Pulmonary artery endothelial cell (primary cell): ENCODE data around the gene RNF223. TPM values are rescaled to one million over a fixed set of nuclear protein-coding genes. Genes with fewer than 3 reads are reported as not detected.
"Not testable (repeated sequence)": the region's sequence is repeated elsewhere in the genome, so short reads cannot be mapped to it uniquely, and the experiment has no call there.

Experiments
- DNase-seq: peaks from one replicate; pipeline ENCODE4 v3.0.0-alpha.2; 2011; ENCODE audit warnings: low read depth, low spot score
- total RNA-seq: library from RNA; depleted of rRNA; stranded (reverse); fragments of >200 nt; gene quantifications from 2 replicates; pipeline ENCODE4 v1.2.3, GENCODE V29; 2014

Gene RNF223
- total RNA-seq, 1 donor from 2014 or later = not detected

DNA sequence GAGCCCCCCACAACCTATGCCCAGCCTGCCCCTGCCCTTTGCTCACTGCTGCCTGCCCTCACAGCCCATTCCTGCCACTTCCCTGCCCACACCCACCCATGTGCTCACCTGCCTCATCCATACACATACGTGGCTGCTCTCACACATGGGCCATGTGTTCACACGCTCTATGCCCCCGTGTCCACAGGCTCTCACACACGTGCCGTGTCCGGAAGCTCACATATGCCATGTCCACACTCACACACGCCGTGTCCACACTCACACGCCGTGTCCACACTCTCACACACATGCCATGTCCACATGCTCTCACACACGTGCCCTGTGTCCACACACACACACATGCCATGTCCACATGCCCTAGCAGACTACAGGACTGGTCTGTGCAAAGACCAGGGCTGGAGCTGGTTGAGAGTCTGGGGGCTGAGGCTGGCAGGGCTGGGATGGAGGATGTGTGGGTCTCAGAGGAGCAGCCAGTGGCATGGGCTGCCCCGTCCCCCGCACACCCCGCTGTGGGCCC lies 583 bp upstream of the RNF223 start:
- no peak for DNase-seq

DNA sequence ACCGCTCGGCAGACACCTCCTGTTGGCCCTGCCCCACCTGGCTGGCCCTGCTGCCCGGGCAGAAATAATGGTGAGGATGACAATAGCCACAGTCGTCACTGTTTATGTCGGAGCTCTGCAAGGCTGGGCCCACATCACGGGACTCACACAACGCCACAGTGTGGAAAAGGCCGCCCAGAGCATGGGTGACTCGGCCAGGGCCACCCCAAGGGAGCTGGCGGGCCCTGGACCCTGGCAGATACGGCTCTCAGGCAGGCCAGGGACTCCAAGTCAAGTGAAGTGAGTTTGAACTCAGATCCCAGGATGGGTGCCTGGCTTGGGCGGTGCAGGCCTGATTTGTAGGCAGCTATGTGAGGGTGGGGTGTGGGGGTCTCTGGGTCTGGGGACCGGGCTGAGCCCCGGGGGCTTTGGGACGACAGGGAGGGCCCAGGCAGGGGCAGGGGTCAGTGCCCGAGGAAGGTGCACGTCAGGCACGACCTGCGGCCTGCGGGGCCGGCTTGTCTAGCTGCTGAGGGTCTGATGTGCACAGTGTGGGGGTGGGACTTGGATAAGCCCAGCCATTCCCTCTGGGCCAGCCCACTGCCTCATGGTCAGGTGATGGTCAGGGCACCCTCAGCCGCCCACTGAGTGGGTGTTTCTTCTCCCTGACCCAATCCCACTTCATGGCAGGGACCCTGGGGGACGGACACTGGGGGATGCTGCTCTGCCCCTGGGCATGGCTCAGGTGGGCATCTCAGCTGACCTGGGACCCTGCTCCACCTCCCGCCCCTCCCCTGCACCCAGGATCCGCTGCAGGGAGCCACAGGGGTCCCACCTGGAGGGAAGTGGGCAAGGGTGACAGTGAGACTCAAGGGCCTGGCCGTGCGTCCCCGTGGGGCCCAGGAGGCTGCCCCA lies 1.0 kb downstream of the RNF223 start:
- DNase-seq = no peak

DNA sequence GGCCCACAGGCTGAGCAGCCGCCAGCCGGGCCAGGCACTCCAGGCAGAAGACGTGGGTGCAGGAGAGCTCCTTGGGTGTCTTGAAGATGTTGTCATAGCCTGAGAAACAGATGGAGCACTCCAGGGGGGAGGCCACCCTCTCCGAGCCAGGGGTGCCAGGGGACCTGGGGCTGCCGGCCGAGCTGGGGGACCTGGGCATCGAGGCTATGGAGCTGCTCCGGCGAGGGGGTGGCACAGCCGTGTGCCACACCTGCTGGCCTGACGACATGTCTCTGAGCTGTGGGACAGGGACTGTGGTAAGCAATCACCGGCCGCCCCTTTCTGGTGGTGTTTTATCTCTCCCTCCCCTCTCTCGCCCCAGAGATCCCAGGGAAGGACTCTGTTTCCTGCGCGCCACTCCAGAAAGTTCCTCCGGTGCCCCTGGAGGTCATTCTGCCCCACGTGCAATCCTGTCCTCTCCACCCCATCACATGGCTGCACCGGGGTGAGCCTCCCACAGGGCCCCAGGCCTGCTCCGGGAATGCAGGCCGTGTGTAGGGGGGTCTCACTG lies 1.7 kb downstream of the RNF223 start:
- DNase-seq = no peak

DNA sequence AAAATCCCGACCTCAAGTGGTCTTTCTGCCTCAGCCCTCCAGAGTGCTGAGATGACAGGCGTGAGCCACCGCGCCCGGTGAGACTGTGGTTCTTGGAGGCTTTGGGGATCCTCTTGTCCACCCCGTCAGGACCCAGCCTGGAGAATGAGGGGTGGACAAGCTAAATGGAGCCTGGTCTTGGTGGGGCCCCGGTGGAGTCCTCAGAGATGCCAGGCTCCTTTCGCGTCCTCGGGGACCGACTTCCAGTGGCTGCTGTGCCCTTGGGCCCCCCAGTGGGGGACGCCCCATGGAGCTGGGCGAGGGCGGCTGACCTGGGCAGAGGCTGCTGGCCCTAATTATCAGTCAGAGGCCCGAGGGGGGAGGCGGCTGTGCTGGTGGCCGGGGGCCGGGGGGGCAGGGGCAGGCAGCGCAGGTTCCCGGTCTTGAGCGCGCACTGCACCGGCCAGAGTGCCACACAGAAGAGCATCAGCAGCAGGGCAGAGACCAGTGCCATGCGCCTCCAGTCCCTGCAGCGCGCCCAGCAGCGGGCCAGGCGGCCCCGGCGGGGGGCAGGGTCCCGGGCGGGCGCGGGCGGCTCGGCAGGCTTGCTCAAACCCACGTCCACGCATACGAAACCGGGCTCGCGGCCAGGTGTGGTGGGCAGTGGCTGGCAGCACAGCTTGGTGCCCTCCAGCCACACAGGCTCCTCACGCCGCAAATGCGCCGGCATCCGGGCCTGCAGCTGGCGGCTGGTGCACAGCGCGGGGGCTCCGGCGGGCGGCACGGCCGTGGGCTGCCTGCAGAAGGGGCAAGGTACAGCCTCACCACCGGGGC lies 2.4 kb downstream of the RNF223 start:
- no peak for DNase-seq

DNA sequence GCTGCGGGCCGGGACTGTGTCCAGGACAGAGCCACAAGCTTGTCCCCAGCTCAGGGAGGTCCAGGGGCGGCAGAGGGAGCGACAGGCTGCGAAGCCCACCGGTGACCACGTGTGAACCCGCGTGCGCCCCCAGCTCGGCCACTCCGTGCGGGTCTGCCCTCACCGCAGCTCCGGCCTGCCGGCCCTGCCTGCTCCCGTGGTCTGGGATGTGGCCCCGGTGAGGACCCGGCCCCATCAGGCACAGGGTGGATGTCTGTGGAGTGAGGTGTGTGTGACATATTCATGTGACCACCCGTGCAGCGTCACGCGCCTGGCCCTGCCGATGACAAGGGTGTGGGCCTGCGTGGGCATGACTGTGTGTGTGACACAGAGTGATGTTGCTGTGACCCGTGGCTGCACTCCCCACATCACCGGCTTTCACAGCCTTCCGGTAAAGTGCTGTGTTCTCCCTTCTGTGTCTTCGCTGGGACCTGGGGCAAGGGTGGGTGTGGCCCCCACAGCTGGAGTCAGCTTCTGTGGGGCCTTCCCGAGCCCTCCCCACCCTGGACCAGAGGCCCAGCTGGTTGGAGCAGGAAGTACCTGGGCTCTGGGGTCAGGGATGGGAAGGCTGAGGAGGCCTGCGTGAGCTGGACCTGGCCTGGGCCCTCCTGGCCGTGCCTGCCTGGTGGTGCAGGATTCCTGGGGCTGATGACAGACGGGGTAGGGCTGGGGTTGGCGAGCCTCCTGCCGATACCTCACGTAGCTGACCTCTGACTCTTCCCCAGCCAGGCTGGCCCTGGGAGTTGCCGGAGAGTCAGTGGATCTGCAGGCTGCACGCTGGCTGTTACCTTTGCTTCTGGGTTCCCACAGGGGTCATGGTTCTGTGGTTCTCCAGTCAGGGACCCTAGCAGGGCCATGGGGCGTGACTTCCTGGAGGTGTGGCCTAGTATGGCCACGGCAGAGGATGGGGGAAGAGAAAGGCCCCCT lies 4.1 kb downstream of the RNF223 start:
- no peak for DNase-seq

DNA sequence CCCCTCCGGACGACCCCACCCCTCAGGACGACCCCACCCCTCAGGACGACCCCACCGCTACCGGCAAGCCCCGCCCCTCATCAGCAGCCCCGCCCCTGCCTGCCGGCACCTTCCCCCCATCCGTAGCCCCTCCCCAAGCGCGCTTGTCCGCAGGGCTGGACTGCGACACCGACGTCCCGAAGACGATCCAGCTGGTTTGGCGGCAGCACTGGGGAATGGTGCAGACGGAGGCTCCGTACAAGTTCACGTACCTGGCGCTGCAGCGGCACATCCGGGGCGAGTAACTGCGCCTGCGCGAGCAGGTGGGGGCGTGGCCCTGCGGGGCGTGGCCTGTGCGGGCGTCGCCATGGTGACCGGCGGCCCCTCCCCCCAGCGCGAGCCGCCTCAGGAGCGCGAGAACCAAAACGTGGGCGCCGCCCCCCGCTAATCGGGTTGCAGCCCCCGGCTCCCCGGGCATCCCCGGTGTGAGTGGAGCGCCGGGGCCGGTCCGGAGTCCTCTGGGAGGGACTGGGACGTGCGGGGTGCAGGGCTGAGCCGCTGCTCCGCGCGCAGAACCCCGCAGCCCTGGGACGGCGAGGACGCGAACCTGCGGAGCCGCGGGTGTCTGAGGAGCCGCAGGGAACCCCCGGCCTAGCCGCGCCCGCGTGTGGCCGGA lies 4.9 kb downstream of the RNF223 start:
- no peak for DNase-seq

DNA sequence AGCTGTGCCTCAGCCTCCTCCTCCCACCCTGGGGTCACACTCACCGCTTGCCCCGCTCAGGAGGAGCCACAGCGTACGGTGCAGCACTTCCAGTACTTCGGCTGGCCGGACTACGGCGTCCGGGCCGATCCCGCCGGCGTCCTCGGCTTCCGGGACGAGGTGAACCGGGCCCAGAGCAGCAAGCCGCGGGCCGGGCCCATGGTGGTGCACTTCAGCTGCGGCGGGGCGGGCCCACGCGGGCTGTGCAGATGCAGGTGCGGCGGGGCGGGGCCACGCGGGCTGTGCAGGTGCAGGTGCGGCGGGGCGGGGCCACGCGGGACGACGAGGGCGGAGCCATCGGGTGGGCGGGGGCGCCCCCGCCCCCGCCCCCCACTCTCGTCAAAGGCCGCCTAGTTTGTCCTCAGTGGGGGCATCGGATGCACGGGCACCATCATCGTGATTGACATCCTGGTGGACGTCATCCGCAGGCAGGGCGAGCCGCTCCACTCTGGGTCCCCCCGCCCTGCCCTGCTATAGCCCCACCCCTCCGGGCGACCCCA lies 5.5 kb downstream of the RNF223 start:
- DNase-seq = no peak

DNA sequence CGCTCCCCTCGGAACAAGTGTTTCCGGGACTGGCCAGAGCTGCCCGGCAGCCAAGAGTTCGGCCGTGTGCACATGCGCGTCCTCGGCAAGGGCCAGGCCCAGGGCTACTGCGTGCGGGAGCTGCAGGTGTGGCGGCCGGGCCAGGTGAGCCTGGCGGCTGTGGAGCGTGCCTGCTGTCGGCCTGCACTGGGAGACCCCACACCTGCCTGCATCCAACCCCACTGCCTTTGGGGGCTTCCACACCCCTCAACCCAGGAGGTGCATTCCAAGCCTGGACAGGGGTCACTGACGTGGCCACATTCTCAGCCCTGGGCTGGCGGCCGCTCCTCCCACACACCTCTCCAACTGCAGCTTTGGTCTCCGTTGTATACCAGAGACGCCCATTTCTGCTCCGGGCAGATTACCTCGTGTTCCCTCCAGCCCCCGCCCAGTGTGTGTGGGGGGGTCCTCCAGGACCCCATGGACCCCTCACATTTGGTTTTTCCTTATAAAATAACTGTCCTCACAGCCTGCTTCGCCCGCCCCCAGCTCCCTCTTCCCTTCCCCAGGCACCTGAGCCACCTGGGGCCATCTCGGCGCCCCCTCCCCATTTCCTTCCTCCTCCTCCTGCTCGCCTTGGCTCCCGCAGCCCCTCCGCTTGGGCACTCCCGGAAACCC lies 6.1 kb downstream of the RNF223 start:
- DNase-seq = no peak

DNA sequence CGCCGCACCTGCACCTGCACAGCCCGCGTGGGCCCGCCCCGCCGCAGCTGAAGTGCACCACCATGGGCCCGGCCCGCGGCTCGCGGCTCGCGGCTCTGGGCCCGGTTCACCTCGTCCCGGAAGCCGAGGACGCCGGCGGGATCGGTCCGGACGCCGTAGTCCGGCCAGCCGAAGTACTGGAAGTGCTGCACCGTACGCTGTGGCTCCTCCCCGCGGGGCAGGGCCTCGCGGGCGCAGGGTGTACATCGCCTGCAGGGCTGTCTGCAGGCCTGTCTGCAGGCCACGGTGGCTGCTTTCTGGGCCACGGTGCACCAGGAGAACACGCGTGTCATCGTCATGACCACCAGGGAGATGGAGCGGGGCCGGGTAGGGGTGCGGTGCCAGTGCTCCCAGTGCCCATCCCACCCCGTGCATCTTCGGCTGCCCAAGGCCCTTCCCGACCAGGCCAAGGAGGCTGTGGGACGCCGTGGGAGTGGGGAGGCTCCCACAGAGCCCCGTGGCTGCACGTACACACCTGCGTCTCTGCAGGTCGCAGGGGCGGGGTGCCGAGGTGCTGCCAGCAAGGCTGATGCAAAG lies 6.7 kb downstream of the RNF223 start:
- DNase-seq = no peak

DNA sequence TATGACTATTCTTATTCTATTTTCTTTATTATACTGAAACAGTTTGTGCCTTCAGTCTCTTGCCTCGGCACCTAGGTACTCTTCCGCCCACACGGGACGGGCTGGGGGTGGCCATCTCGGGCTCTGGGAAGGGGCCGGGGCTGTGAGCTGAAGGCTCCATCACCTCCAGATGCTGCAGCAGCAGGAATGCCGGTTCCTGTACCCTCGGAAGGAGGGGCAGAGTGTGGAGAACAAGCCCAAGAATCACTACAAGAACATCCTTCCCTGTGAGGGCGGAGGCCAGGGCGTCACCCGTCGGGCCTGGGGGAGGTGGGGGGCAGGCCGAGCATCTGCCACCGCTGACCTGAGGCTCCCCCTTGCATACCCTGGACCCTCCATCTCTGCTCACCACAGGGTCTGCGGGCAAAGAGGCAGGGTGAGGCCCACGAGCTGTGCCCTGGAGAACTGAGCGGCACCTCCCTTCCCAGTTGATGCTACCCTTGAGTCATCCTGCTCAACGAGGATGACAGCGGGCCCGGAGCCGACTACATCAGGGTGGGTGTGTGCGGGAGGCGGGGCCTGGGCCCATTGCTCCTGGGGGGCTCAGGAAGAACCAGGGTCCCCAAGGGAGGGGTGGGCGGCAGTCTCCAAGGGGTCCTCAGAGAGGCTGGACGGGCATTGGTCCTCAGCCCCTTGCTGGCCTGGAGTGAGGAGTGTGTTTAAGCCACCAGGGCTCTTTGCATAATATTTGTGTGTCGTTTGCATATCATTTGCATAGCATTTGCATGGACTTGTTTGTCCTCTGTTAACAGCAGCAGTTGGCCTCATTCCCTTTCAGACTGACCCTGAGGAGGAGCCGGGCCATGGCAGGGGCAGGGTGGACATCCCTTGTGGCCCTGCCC lies 7.5 kb downstream of the RNF223 start:
- DNase-seq = no peak

DNA sequence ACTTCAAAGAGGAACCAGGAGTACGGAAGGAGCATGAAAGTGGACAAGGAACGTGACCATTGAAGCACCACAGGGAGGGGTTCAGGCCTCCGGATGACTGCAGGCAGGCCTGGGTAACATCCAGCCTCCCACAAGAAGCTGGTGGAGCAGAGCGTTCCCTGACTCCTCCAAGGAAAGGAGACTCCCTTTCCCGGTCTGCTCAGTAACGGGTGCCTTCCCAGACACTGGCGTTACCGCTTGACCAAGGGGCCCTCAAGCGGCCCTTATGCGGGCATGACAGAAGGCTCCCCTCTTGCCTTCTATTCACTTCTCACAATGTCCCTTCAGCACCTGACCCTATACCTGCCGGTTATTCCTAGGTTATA lies 8.2 kb downstream of the RNF223 start:
- DNase-seq = not testable (repeated sequence)

DNA sequence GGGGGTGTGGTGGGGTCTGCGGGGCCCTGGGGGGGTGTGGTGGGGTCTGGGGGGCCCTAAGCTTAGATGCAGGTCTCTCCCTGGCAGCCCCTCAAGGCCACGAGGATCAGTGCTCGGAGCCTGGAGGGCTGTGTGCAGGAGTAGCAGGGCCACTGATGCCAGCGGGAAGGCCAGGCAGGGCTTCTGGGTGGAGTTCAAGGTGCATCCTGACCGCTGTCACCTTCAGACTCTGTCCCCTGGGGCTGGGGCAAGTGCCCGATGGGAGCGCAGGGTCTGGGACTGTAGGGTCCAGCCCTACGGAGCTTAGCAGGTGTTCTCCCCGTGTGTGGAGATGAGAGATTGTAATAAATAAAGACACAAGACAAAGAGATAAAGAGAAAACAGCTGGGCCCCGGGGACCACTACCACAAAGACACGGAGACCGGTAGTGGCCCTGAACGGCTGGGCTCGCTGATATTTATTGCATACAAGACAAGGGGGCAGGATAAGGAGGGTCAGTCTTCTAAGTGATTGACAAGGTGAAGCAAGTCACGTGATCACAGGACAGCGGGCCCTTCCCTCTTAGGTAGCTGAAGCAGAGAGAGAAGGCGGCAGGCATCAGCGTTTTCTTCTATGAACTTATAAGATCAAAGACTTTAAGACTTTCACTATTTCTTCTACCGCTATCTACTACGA lies 8.7 kb downstream of the RNF223 start:
- no peak for DNase-seq

DNA sequence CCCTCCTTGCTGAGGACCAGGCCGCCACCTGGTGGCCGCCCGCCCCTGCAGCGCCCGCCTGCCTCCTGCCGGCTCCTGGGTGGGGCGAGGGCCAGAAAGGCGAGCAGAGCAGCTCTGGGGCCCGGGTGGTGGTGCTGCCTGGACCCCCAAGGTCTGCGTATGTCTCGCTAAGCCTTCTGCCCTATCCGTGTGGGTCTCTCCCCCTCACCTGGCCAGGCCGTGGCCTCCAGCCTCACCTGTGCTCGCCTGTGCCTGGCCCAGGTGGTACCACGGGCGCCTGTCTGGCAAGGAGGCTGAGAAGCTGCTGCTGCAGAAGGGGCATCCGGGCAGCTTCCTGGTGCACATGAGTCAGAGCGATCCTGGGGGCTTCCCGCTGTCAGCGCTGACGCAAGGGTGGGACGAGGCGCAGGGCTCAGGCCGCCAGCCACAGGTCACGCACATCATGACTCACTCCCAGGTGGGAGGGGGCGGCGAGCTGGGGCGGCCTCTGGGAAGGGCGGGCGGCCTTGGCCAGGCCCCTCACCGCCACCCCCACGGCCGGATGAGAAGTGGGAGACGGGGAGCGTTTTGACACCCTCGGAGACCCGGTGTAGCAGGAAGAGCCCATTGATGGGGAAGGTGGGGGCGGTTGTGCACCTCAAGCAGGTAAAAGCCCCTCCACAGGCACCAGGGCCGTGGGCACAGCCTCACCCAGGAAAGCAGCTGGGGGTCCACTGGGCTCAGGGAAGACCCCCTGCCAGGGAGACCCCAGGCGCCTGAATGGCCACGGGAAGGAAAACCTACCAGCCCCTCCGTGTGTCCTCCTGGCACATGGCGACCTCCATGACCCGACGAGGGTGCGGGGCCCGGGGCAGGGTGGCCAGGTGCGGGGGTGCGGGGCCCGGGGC lies 9.9 kb downstream of the RNF223 start:
- DNase-seq = peak; percentile 56

DNA sequence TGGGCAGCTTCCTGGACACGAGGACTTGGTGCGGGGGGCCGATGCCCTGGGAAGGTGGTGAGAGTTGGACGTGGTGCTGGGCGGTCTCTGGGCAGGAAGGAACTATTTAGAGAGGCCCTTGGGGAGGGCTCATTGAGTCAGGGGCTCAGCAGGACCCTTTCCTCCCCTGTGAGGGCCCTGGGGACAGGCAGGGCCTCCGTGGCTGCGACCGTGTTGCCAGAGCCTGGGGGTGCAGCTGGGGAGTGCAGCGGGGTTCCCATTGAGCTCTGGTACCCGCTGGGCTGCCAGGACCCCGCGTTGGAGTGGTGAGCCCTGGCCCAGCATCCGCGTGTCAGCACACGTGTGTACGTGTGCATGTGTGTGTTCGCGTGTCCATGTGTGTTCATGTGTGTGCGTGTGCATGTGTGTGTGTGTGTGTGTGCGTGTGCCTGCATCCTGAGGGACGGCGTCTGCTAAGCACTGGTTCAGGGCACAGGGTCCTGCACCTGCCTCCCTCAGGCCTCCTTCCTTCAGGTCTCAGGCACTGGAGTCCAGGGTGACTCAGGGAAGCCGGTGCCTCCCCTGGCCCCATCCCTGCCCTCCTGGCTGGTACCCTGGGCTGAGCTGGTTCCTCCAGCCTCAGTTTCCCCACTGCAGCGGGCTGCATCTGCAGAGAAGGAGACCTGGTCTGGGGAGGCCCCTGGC lies 10.7 kb downstream of the RNF223 start:
- no peak for DNase-seq

DNA sequence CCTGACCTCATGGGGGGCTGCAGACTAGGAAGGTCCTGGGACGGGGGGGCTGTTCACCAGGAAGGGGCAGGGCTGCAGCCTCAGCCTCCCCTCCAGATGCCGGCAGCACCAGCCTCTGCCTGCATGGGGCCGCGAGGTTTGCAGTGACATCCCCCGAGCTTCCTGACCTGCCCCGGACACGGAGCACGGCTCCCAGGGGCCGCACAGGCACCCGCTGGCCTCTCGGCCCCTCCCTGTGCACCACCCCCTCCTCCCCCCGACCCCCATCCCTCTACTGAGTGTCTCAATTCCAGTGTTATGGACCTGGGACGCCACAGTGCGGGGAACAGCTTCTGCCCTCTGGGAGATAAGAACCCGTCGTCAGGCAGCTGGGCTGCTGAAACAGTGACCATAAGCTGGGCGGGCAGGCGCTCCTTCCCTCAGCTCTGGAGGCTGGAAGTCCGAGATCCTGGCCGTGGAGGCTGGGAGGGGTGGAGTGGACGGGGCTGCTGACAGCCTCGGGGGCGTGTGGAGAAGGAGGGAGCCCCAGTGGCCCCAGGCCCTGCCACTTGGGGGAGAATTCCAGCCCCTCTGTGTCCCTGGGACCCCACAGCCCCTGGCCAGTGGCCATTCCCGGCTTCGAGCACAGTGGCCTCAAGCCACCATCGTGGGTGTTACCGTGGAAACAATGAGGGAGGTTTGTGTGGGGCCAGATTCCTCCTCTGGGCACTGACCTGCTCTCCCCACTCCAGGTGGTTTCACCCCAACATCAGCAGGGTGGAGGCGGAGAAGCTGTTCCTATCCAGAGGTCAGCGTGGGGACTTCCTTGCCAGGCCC lies 11.6 kb downstream of the RNF223 start:
- DNase-seq = no peak
